GM12878 (cell line): ENCODE results near the gene TRPM3.

ENCODE experiments used
- BACH1 ChIP-seq: fragments of 450-650 bp; IDR thresholded peaks from 2 replicates; pipeline ENCODE4 v1.6.1; 2017; ENCODE audit warnings: mild to moderate bottlenecking, borderline replicate concordance
- CTCF ChIP-seq, 3 experiments: IDR thresholded peaks in 2 of 3; conservative IDR thresholded peaks in 1 of 3; 2 replicates each; pipeline ENCODE4 v1.5.1; 2011; ENCODE audit warnings: low read depth in 3 of 3, low read length in 3 of 3, mild to moderate bottlenecking in 3 of 3, control low read depth in 2 of 3, moderate library complexity in 2 of 3, inconsistent platforms in 1 of 3, mixed read lengths in 1 of 3; ENCODE audit not compliant: control insufficient read depth in 2 of 3, insufficient read depth in 1 of 3; ENCODE audit errors: extremely low read depth in 1 of 3
- FOS ChIP-seq: IDR thresholded peaks from 3 replicates; pipeline ENCODE4 v1.6.1; 2011; ENCODE audit warnings: borderline replicate concordance; ENCODE audit not compliant: insufficient read length; ENCODE audit errors: extremely low read depth
- IRF3 ChIP-seq: fragments of 450-650 bp; IDR thresholded peaks from 2 replicates; pipeline ENCODE4 v1.6.1; 2014; ENCODE audit warnings: mild to moderate bottlenecking
- NFYB ChIP-seq: IDR thresholded peaks from 2 replicates; pipeline ENCODE4 v1.6.1; 2011; ENCODE audit warnings: low read depth, mild to moderate bottlenecking, low read length, improper control_type of control experiment, moderate library complexity; ENCODE audit not compliant: insufficient read depth
- NR2C2 ChIP-seq: IDR thresholded peaks from 2 replicates; pipeline ENCODE4 v1.6.1; 2011; ENCODE audit warnings: borderline replicate concordance, low read depth; ENCODE audit not compliant: control insufficient read depth, insufficient read length
- POLR2A ChIP-seq: IDR thresholded peaks from 2 replicates; pipeline ENCODE4 v1.6.1; 2011; ENCODE audit warnings: low read depth, mild to moderate bottlenecking, low read length
- POLR2AphosphoS5 ChIP-seq: IDR thresholded peaks from 2 replicates; pipeline ENCODE4 v1.6.1; 2011; ENCODE audit warnings: mild to moderate bottlenecking, low read length, inconsistent platforms
- RELA ChIP-seq: fragments of 450-650 bp; IDR thresholded peaks from 2 replicates; pipeline ENCODE4 v1.8.0; 2014; ENCODE audit warnings: borderline replicate concordance; ENCODE audit not compliant: partially characterized antibody
- REST ChIP-seq: IDR thresholded peaks from 2 replicates; pipeline ENCODE4 v1.6.1; 2012; ENCODE audit warnings: mild to moderate bottlenecking, low read depth, low read length
- RFX5 ChIP-seq: IDR thresholded peaks from 2 replicates; pipeline ENCODE4 v1.6.1; 2011; ENCODE audit warnings: low read depth, low read length, improper control_type of control experiment
- SRF ChIP-seq, 2 experiments: IDR thresholded peaks; 2 replicates each; pipeline ENCODE4 v1.6.1; 2011; ENCODE audit warnings: low read depth in 2 of 2, low read length in 2 of 2, mild to moderate bottlenecking in 1 of 2, moderate library complexity in 1 of 2
- USF2 ChIP-seq: IDR thresholded peaks from 2 replicates; pipeline ENCODE4 v1.6.1; 2011; ENCODE audit warnings: low read depth, low read length, improper control_type of control experiment, borderline replicate concordance
- ZNF217 ChIP-seq: fragments of 450-650 bp; IDR thresholded peaks from 2 replicates; pipeline ENCODE4 v1.6.1; 2017; ENCODE audit warnings: antibody characterized with exemption, mild to moderate bottlenecking

GRCh38 chr9:70614786-70615463 lies 506.5 kb downstream of the TRPM3 start:
- TF ChIP-seq CTCF (IDR thresholded peaks at IDR 0.05 in 2 of 3, conservative IDR thresholded peaks at IDR 0.05 in 1 of 3; ENCODE audit: control insufficient read depth in 2 of 3, extremely low read depth in 1 of 3, insufficient read depth in 1 of 3, low read depth in 3 of 3, low read length in 3 of 3) (no peak), NR2C2 (no peak), POLR2AphosphoS5 (no peak), RELA (no peak), ZNF217 (no peak), FOS (no peak), POLR2A (no peak), RFX5 (no peak), BACH1 (no peak), USF2 (no peak), NFYB (no peak), IRF3 (no peak), REST (no peak), SRF (IDR thresholded peaks at IDR 0.05; ENCODE audit: low read depth in 2 of 2, low read length in 2 of 2) (no peak)
